NCI-H2029 (cell line): Measurements from ENCODE around the gene PDGFC.
A peak's percentile ranks its signal among the peaks of the same experiment; 100 is the strongest.

ENCODE experiments used
- DNase-seq: peaks from one replicate; lab custom pipeline; 2025; lab: John Stamatoyannopoulos, UW

Gene PDGFC

GRCh38 chr4:156829201-156829873 is 142.3 kb downstream of the PDGFC start:
- DNase-seq, result no peak

- no peak for DNase-seq
These were observed 144.1 kb downstream of the PDGFC start for GRCh38 chr4:156827519-156827918.

DNA sequence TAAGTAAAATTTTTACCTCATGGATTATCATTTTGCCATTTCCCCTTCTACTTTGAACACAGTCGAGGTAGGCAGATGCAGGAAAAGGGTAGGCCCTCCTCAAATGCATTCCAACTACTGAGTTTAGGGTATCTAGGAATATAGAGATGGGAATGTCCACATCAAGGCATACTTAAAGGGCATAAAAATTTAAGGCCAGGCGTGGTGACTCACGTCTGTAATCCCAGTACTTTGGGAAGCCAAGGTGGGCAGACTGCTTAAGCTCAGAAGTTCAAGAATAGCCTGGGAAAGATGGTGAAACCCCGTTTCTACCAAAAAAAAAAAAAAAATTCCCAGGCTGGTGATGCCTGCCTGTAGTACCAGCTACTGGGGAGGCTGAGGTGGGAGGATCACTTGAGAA is 146.5 kb downstream of the PDGFC start:
- no peak for DNase-seq

DNA sequence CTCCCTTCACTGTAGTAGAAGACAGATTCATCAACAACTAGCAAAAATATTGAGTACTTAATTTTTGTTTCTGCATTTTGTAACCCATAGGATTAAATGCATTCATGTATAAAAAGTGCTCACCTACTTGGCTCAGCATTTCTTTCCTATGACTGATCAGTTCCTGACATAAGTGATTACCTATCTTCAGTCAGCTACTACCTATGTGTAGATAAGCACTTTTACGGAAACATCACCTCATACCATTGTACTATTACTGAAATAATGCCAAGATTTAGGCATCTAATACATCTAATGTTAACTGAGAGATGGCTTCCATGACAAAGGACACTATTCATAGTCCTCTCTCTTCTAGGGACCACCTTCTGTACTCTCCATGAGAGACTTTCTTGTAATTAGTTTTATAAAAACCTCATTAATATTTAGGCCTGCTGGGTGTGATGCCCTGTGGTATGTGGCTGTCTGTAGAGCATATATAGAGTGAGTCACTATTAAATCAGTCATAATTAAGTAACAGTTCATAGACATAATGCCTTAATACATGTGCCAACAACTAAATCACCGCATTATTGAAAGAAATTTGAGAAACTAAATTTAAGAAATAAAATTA is 147.0 kb downstream of the PDGFC start:
- no peak for DNase-seq

DNA sequence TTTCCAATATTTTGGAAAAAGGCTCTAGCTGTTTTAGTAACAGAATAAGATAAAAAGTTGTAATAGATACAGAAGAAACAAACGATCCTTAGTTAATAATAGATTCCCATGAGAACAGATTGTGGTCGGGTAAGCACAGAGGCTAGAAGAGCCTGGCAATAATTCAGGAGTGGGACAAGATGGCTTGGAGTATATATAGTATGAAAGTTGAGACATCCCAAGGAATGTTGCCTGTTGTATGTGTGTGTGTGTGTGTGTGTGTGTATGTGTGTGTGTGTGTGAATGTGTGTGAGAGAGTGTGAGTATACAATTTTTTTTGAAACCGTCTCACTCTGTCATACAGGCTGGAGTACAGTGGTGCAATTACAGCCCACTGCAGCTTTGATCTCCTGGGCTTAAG is 150.7 kb downstream of the PDGFC start:
- DNase-seq, result no peak

DNA sequence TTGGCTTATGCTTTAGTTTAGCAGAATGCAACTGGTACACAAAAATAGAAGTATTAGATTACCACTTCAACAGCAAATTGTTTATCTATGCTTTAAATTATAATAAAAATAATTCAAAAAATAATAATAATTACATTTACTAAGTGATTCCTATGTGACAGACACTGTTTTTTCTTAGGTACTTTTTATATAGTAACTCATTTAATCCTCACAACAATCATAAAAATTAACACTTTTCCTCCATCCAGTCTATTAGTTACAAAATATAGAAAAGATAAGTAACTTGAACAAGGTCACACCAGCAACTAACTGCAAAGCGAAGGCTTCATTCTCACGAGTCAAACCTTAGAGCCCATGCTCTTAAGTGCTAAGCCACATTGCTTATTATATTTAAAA is 155.2 kb downstream of the PDGFC start:
- DNase-seq, result no peak

- peak; percentile 79 for DNase-seq
These were observed 155.8 kb downstream of the PDGFC start for GRCh38 chr4:156815717-156816359.

- no peak for DNase-seq
These were observed 159.6 kb downstream of the PDGFC start for GRCh38 chr4:156811963-156812362.

DNA sequence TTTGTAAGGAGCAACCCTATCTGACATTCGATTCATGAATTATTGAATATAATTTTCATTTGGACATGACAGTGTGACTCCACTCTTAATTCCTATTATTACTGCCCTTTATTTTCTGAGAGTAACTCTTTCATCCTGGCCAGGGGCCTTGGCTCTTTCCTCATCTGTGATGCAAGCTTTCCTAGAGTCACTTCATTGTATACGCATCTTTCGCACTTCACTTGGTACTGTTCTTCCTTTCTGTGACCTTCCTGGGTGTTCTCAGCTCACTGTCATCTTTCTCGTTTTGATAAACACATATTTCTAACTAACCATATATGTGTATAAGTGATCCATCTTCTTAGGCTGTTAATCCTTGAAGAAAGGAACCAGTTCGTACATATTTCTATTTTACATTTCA is 160.3 kb downstream of the PDGFC start:
- DNase-seq, result no peak

DNA sequence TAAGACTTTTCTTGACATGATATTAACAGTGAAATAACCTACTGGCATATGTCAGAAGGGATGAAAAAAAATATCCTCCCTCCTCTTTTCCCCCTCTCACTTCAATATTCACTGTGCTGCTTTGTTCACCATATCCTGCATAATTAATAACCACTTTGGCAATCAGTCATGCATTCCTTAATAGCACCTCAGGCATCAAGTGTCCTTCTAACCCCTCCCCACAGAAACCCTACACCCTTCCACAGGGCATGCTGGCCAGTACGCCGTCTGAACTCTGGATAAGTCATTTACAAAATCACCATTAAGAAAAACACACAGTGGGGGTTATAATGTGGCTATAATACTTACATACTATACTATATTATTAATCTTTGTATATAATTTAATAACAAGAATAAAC is 165.9 kb downstream of the PDGFC start:
- DNase-seq, result no peak

DNA sequence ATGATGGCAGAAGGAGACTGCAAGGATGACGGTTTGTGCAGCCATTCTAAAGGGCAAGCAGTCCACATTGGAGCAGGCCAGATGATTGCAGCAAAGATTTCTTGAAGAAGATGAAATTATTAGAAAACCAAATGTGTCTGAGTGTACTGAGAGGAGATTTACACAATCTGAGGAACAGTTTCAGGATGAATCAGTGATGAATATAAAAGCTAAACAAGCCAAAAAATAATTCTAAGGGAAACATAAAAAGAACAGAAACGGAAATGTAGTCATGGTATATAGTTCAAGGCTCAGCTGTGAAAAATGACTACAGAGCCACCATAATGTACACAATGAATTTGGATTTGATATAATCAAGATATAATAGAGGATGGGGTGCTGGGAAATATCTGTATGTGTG is 168.5 kb downstream of the PDGFC start:
- no peak for DNase-seq

DNA sequence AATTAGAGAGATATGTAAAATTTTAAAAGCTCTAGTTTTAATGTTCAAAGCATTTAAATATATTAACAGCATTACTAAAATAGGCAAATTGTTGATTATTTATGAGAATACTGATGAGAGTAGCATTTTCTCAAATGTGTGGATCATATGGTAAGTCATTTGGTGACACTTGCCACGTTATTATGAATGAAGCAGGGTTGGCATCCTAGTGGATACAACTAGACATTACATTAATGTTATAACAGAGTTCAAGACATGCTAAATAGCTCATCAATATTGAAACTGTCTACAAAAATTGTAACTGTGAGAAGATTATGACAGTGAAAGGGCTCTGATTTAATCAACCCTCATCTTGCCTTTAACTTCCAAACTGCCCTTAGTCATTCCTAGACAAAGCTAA is 171.1 kb downstream of the PDGFC start:
- no peak for DNase-seq

DNA sequence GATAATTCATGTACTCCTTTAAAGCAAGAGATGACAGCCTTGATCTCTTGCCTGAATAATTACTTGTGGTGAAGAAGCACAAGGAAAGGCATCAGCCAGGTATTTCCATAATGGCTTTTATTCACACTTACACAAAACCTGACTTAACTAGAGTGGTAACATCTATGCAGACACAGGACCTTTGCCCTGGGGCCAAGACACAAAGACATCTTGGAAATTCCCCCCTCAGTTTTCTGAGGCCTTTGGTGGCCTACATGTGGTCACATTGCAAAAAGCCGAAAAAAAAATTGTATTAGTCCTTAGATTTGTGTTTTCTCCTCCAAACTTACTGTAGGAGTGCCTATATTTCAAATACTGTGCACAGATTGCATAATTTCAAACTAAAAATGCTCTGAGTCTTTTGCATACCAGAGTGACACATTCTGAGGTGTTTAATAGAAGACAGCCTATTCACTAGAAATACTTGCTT is 172.4 kb downstream of the PDGFC start:
- no peak for DNase-seq

- no peak for DNase-seq
These were observed 173.2 kb downstream of the PDGFC start for GRCh38 chr4:156798438-156798837.

DNA sequence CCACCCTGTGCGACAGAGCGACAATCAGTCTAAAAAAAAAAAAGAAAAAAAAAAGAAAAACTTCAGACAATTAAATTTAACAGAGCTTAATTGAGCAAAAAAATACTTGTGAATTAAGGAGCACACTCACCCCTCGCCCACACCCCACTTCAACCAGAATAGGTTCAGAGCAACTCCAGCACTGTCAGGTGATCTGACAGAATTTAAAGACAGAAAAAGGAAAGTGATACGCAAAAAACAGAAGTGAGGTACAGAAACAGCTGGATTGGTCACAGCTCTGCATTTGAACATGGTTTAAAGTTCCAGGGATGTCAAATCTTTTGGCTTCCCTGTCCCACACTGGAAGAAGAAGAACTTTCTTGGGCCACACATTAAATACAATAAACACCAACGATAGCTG is 174.4 kb downstream of the PDGFC start:
- no peak for DNase-seq

DNA sequence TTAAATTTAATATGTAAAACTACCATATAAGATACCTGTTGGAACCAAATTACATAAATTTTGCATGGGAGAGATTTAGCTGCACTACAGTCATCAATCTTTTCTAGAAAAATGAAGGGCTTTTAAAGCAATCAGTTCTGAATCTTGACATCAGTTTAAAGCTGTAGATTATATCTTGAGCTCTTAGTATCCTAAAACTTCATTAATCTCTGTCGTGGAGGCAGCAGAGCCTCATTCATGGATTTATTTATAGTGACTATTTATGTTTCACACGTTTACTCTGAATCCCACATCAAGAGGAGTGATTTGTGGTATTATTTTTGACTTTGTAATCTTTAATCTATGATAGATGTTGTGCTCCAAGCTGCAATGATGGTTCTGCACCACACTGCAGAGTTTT is 175.9 kb downstream of the PDGFC start:
- no peak for DNase-seq

DNA sequence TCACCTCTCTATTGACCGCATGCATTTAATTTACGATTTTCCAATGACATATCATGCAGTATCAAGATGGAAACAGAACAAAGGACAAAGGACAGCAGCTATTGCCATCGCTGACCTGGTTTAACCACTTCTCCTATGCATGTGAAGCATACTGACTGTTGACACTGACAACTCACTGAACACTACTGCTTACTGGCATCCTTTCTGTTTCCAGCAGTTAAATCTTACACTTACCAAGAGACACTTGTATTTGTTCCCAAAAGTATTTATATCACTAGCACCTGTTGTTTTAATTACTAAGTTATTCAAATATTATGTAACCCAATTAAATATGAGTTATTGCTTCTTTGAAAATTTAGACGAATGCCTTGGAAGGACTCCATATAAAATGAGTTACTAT is 176.7 kb downstream of the PDGFC start:
- no peak for DNase-seq

DNA sequence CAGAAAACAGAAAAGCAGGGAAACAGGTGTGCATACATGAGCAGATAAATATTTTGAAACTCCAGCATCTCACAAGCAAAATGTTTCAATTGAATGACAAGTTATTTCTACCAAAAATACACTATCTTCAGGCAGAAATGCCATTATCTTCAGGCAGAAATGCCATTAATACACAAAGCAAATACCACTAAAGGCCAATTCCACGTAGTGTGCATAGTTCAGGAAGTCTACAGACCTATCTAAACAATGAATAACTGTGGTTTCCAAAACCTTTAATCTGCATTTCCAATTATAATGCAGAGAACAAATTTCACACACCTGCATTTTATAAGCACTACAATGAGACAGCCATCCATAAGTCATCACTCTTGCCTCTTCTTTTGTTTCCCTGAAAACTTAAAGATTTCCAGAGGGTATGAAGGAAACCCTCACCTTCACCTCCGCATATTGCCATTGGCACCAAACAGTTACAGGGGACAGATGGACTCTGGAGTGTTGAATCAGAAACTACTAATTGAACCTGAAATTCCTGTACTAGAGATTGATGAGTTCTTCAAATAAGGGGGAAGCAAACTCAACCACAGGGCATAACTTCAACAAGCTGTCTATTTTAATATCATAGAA is 179.0 kb downstream of the PDGFC start:
- no peak for DNase-seq

- no peak for DNase-seq
These were observed 180.7 kb downstream of the PDGFC start for GRCh38 chr4:156790866-156791265.

- DNase-seq, result no peak
These were observed 182.8 kb downstream of the PDGFC start for GRCh38 chr4:156788782-156789181.

- DNase-seq, result no peak
These were observed 184.9 kb downstream of the PDGFC start for GRCh38 chr4:156786713-156787112.

- no peak for DNase-seq
These were observed 186.6 kb downstream of the PDGFC start for GRCh38 chr4:156784970-156785369.

- DNase-seq, result no peak
These were observed 187.6 kb downstream of the PDGFC start for GRCh38 chr4:156783966-156784365.
